Activated naive CD4-positive, alpha-beta T cell treated with anti-CD3 and anti-CD28 coated beads, Interleukin-2, amount 10 ng/mL, durations not matched to agents 7 days and 5 days (primary cell): ENCODE measurements around the gene IFIT1.

ENCODE experiments used
- CTCF ChIA-PET: fragments of 350-600 bp; sonication (Branson Sonifier 250); formaldehyde crosslinking; loops from one replicate; lab custom pipeline; 2021; ENCODE audit warnings: antibody characterized with exemption; lab: Charles Lee
- DNase-seq: peaks from one replicate; pipeline ENCODE4 v3.0.0-alpha.2; 2020
- H3K27ac Mint-ChIP-seq: one replicate; pipeline ENCODE4 v1.8.0; 2021; ENCODE audit warnings: mild to moderate bottlenecking, moderate library complexity, mixed read lengths
- H3K27me3 Mint-ChIP-seq: one replicate; pipeline ENCODE4 v1.8.0; 2021; ENCODE audit warnings: mild to moderate bottlenecking, mixed read lengths
- H3K36me3 Mint-ChIP-seq: one replicate; pipeline ENCODE4 v1.8.0; 2021; ENCODE audit warnings: mixed read lengths
- H3K4me1 Mint-ChIP-seq: one replicate; pipeline ENCODE4 v1.8.0; 2021; ENCODE audit warnings: mixed read lengths
- H3K4me3 Mint-ChIP-seq: one replicate; pipeline ENCODE4 v1.8.0; 2021; ENCODE audit warnings: mild to moderate bottlenecking, moderate library complexity, mixed read lengths
- H3K9me3 Mint-ChIP-seq: one replicate; pipeline ENCODE4 v1.8.0; 2021; ENCODE audit warnings: mixed read lengths

IFIT1 gene

GRCh38 chr10:89352802-89353201 is 39.6 kb upstream of the IFIT1 start:
- Mint-ChIP-seq H3K27ac (no peak overlapping the region), H3K9me3 (no peaks in the 10 kb centered on the region), H3K4me3 (no peak overlapping the region), H3K27me3 (peaks cover 48% of the 10 kb centered on the region), H3K36me3 (no peaks in the 10 kb centered on the region), H3K4me1 (peaks cover 20% of the 10 kb centered on the region)
- DNase-seq: no peak
- CTCF ChIA-PET: interaction anchor here (0.8 kb wide), 1 partner anchor 10 kb away, joined by 3 read pairs; no protein-coding TSS in a partner anchor

GRCh38 chr10:89355394-89355931 is 37.0 kb upstream of the IFIT1 start:
- Mint-ChIP-seq H3K27me3 (peaks cover 37% of the 10 kb centered on the region), H3K4me3 (no peak overlapping the region), H3K4me1 (peaks cover 19% of the 10 kb centered on the region), H3K36me3 (no peaks in the 10 kb centered on the region), H3K9me3 (no peaks in the 10 kb centered on the region), H3K27ac (no peak overlapping the region)
- CTCF ChIA-PET: interaction anchor here (1.1 to 1.4 kb wide), 4 partner anchors 9 to 14 kb away, joined by 3 to 5 read pairs (median 4); no protein-coding TSS in a partner anchor
- DNase-seq: no peak

GRCh38 chr10:89357096-89357495 is 35.3 kb upstream of the IFIT1 start:
- H3K4me3 Mint-ChIP-seq: no peak overlapping the region
- no peaks in the 10 kb centered on the region for H3K9me3 Mint-ChIP-seq
- H3K4me1 Mint-ChIP-seq: peaks cover 3% of the 10 kb centered on the region
- H3K27me3 Mint-ChIP-seq: peaks cover 39% of the 10 kb centered on the region
- no peaks in the 10 kb centered on the region for H3K36me3 Mint-ChIP-seq
- DNase-seq: no peak
- CTCF ChIA-PET: interaction anchor here (1.1 kb wide), 1 partner anchor 12 kb away, joined by 3 read pairs; no protein-coding TSS in a partner anchor
- H3K27ac Mint-ChIP-seq: no peak overlapping the region

GRCh38 chr10:89357975-89358374 is 34.4 kb upstream of the IFIT1 start:
- DNase-seq: no peak
- Mint-ChIP-seq H3K4me1 (peaks cover 1% of the 10 kb centered on the region), H3K4me3 (no peak overlapping the region), H3K36me3 (no peaks in the 10 kb centered on the region), H3K27ac (no peak overlapping the region), H3K9me3 (no peaks in the 10 kb centered on the region), H3K27me3 (peaks cover 37% of the 10 kb centered on the region)
- CTCF ChIA-PET: interaction anchor here (1.1 kb wide), 1 partner anchor 11 kb away, joined by 3 read pairs; no protein-coding TSS in a partner anchor

GRCh38 chr10:89360157-89360556 is 32.3 kb upstream of the IFIT1 start:
- H3K9me3 Mint-ChIP-seq: no peaks in the 10 kb centered on the region
- no peaks in the 10 kb centered on the region for H3K36me3 Mint-ChIP-seq
- peaks cover 6% of the 10 kb centered on the region for H3K4me1 Mint-ChIP-seq
- no peak for DNase-seq
- no peak overlapping the region for H3K4me3 Mint-ChIP-seq
- H3K27ac Mint-ChIP-seq: no peak overlapping the region
- peaks cover 19% of the 10 kb centered on the region for H3K27me3 Mint-ChIP-seq
- CTCF ChIA-PET: no interaction called here

- Mint-ChIP-seq H3K27me3 (peaks cover 8% of the 10 kb centered on the region), H3K27ac (no peak overlapping the region), H3K4me3 (no peak overlapping the region), H3K4me1 (peaks cover 9% of the 10 kb centered on the region), H3K36me3 (no peaks in the 10 kb centered on the region), H3K9me3 (no peaks in the 10 kb centered on the region)
- no peak for DNase-seq
- CTCF ChIA-PET: interaction anchor here (0.9 to 1.3 kb wide), 2 partner anchors 10 to 68 kb away, joined by 3 read pairs; no protein-coding TSS in a partner anchor
Measured at GRCh38 chr10:89362929-89363328, 29.5 kb upstream of the IFIT1 start.

GRCh38 chr10:89363729-89364442 is 28.5 kb upstream of the IFIT1 start:
- CTCF ChIA-PET: interaction anchor here (0.9 to 1.3 kb wide), 3 partner anchors 8 to 69 kb away, joined by 3 read pairs; no protein-coding TSS in a partner anchor
- peaks cover 8% of the 10 kb centered on the region for H3K27me3 Mint-ChIP-seq
- no peaks in the 10 kb centered on the region for H3K9me3 Mint-ChIP-seq
- H3K4me1 Mint-ChIP-seq: peaks cover 9% of the 10 kb centered on the region
- no peak overlapping the region for H3K27ac Mint-ChIP-seq
- H3K4me3 Mint-ChIP-seq: no peak overlapping the region
- H3K36me3 Mint-ChIP-seq: no peaks in the 10 kb centered on the region
- no peak for DNase-seq

GRCh38 chr10:89364531-89364930 is 27.9 kb upstream of the IFIT1 start:
- Mint-ChIP-seq H3K9me3 (no peaks in the 10 kb centered on the region), H3K27me3 (peaks cover 6% of the 10 kb centered on the region), H3K4me3 (no peak overlapping the region), H3K4me1 (peaks cover 9% of the 10 kb centered on the region), H3K36me3 (no peaks in the 10 kb centered on the region), H3K27ac (no peak overlapping the region)
- DNase-seq: no peak
- CTCF ChIA-PET: interaction anchor here (0.9 kb wide), 1 partner anchor 9 kb away, joined by 3 read pairs; no protein-coding TSS in a partner anchor

- no peaks in the 10 kb centered on the region for H3K9me3 Mint-ChIP-seq
- CTCF ChIA-PET: interaction anchor here (0.6 to 4.0 kb wide), 6 partner anchors 13 to 1827 kb away, joined by 3 to 30 read pairs (median 4); no protein-coding TSS in a partner anchor
- H3K36me3 Mint-ChIP-seq: no peaks in the 10 kb centered on the region
- no peak for DNase-seq
- H3K27ac Mint-ChIP-seq: no peak overlapping the region
- H3K27me3 Mint-ChIP-seq: peaks cover 13% of the 10 kb centered on the region
- H3K4me3 Mint-ChIP-seq: no peak overlapping the region
- H3K4me1 Mint-ChIP-seq: peaks cover 9% of the 10 kb centered on the region
Measured at GRCh38 chr10:89367529-89367928, 24.9 kb upstream of the IFIT1 start.

GRCh38 chr10:89368129-89368528 is 24.3 kb upstream of the IFIT1 start:
- CTCF ChIA-PET: interaction anchor here (1.1 to 4.0 kb wide), 10 partner anchors 9 to 104 kb away, joined by 3 to 30 read pairs (median 6); partner anchors contain the start of genes IFIT1 and IFIT3
- no peak for DNase-seq
- Mint-ChIP-seq H3K4me3 (no peak overlapping the region), H3K27me3 (peaks cover 13% of the 10 kb centered on the region), H3K27ac (no peak overlapping the region), H3K9me3 (no peaks in the 10 kb centered on the region), H3K4me1 (peaks cover 7% of the 10 kb centered on the region), H3K36me3 (no peaks in the 10 kb centered on the region)

- H3K4me3 Mint-ChIP-seq: no peak overlapping the region
- peaks cover 13% of the 10 kb centered on the region for H3K27me3 Mint-ChIP-seq
- no peak overlapping the region for H3K27ac Mint-ChIP-seq
- H3K9me3 Mint-ChIP-seq: no peaks in the 10 kb centered on the region
- peak; percentile 41 for DNase-seq
- peaks cover 3% of the 10 kb centered on the region for H3K4me1 Mint-ChIP-seq
- no peaks in the 10 kb centered on the region for H3K36me3 Mint-ChIP-seq
- CTCF ChIA-PET: interaction anchor here (0.6 to 4.0 kb wide), 30 partner anchors 9 to 380 kb away, joined by 3 to 30 read pairs (median 4); partner anchors contain the start of genes FAS, IFIT1, IFIT2 and IFIT3
Measured at GRCh38 chr10:89369156-89370105, 23.0 kb upstream of the IFIT1 start.

- no peak for DNase-seq
- Mint-ChIP-seq H3K27me3 (peaks cover 13% of the 10 kb centered on the region), H3K4me1 (peaks cover 3% of the 10 kb centered on the region), H3K27ac (no peak overlapping the region), H3K9me3 (no peaks in the 10 kb centered on the region), H3K36me3 (no peaks in the 10 kb centered on the region), H3K4me3 (no peak overlapping the region)
- CTCF ChIA-PET: no interaction called here
Measured at GRCh38 chr10:89371079-89371478, 21.3 kb upstream of the IFIT1 start.

- CTCF ChIA-PET: interaction anchor here (1.0 kb wide), 1 partner anchor 18 kb away, joined by 3 read pairs; no protein-coding TSS in a partner anchor
- Mint-ChIP-seq H3K36me3 (no peaks in the 10 kb centered on the region), H3K4me3 (no peak overlapping the region), H3K4me1 (peaks cover 3% of the 10 kb centered on the region), H3K27me3 (peaks cover 13% of the 10 kb centered on the region), H3K27ac (no peak overlapping the region), H3K9me3 (no peaks in the 10 kb centered on the region)
- DNase-seq: no peak
Measured at GRCh38 chr10:89371987-89372386, 20.4 kb upstream of the IFIT1 start.
